ENCODE measurements around the gene SLC47A1. TPM values are rescaled to one million over a fixed set of nuclear protein-coding genes. Genes with fewer than 3 reads are reported as not detected.

SLC47A1 gene, protein sequence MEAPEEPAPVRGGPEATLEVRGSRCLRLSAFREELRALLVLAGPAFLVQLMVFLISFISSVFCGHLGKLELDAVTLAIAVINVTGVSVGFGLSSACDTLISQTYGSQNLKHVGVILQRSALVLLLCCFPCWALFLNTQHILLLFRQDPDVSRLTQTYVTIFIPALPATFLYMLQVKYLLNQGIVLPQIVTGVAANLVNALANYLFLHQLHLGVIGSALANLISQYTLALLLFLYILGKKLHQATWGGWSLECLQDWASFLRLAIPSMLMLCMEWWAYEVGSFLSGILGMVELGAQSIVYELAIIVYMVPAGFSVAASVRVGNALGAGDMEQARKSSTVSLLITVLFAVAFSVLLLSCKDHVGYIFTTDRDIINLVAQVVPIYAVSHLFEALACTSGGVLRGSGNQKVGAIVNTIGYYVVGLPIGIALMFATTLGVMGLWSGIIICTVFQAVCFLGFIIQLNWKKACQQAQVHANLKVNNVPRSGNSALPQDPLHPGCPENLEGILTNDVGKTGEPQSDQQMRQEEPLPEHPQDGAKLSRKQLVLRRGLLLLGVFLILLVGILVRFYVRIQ
- total RNA-seq (2016; rRNA removed; fragmentation: Illumina TruSeq; extraction: Trizol) (38.0 and 67.5 TPM in 2 replicates), polyA plus RNA-seq (2011; rRNA removed) (42.1 and 54.0 TPM in 2 replicates), polyA minus RNA-seq (2011; rRNA and poly(A)+ RNA removed; ENCODE audit: low replicate concordance) (14.1 and 431 TPM in 2 replicates), Bru-seq, nascent RNA (percentile 80 among the genes with signal in this experiment), BruChase-seq, experiment 1, labeled RNA remaining after a 6-hour chase (percentile 79 among the genes with signal in this experiment), BruChase-seq, experiment 2, labeled RNA remaining after a 2-hour chase (percentile 85 among the genes with signal in this experiment)
- 22.7 and 24.7 TPM in 2 replicates for total RNA-seq (2016; cell fraction: cytosol; rRNA removed; fragmentation: Illumina TruSeq; extraction: Trizol; ENCODE audit: low read depth)
- 36.6 and 66.0 TPM in 2 replicates for total RNA-seq (2016; cell fraction: insoluble cytoplasmic fraction; rRNA removed; fragmentation: Illumina TruSeq; extraction: Trizol)
- 42.1 and 43.9 TPM in 2 replicates for total RNA-seq (2016; cell fraction: membrane; rRNA removed; fragmentation: Illumina TruSeq; extraction: Trizol)
- 68.7 and 71.8 TPM in 2 replicates for total RNA-seq (2016; cell fraction: nucleus; rRNA removed; fragmentation: Illumina TruSeq; extraction: Trizol)
- 58.1 and 59.4 TPM in 2 replicates for polyA plus RNA-seq (2011; cell fraction: cytosol; rRNA removed)
- 117 and 122 TPM in 2 replicates for polyA plus RNA-seq (2011; cell fraction: nucleus; rRNA removed)
- 53.4 and 66.1 TPM in 2 replicates for polyA plus RNA-seq (2012)
- 12.9 and 14.1 TPM in 2 replicates for polyA plus RNA-seq (2016; cell fraction: cytosol; fragmentation: Illumina TruSeq; extraction: Trizol; ENCODE audit: low read depth)
- polyA plus RNA-seq (2016; cell fraction: insoluble cytoplasmic fraction; fragmentation: Illumina TruSeq; extraction: Trizol; ENCODE audit: low read depth) = 34.5 and 35.1 TPM in 2 replicates
- 25.8 and 26.4 TPM in 2 replicates for polyA plus RNA-seq (2016; cell fraction: membrane; fragmentation: Illumina TruSeq; extraction: Trizol; ENCODE audit: low read depth)
- polyA plus RNA-seq (2016; cell fraction: nucleus; fragmentation: Illumina TruSeq; extraction: Trizol; ENCODE audit: insufficient read depth, low read depth) = 136 and 139 TPM in 2 replicates
- 50.8 and 61.4 TPM in 2 replicates for polyA minus RNA-seq (2011; cell fraction: cytosol; rRNA and poly(A)+ RNA removed)
- polyA minus RNA-seq (2011; cell fraction: nucleus; rRNA and poly(A)+ RNA removed) = 40.2 and 44.1 TPM in 2 replicates
- long read RNA-seq, experiment 1, transcript SLC47A1-201 (17 exons, 3,280 nt) = major isoform, 16 of 37 reads
- long read RNA-seq, experiment 1, partial matches to known transcripts = 3 of 37 reads
- long read RNA-seq, experiment 1, other reads (novel, unspliced or antisense) = 17 of 37 reads
- long read RNA-seq, experiment 2, transcript SLC47A1-201 (17 exons, 3,280 nt) = major isoform, 14 of 83 reads
- long read RNA-seq, experiment 2, partial matches to known transcripts = 5 of 83 reads
- long read RNA-seq, experiment 2, other reads (novel, unspliced or antisense) = 64 of 83 reads

GRCh38 chr17:19533718-19534561 is at the start of gene SLC47A1:
SLC47A1 (plus strand) TSS chr17:19533854; CDS start chr17:19533940, 86 bp downstream.
- intact Hi-C loops (cut with micrococcal nuclease; ENCODE audit: unreplicated experiment) = loop anchor here (1.0 kb wide), 1 partner anchor 17 kb away; no protein-coding TSS in a partner anchor
- Histone ChIP-seq H3K79me2 (ENCODE audit: insufficient read depth, low read length) (peaks cover 46% of the 10 kb centered on the region), H2AFZ (ENCODE audit: low read length) (no peak within 1 kb of the TSS), H3K9me3 (ENCODE audit: low read length) (no peaks in the 10 kb centered on the region), H3K36me3 (replicated peaks in 1 of 2; ENCODE audit: control insufficient read depth in 1 of 2, insufficient read depth in 2 of 2, low read length in 2 of 2) (no peaks in the 10 kb centered on the region), H3K4me1 (ENCODE audit: insufficient read depth, low read length) (peaks cover 70% of the 10 kb centered on the region), H3K27me3 (ENCODE audit: control insufficient read depth in 1 of 2, insufficient read depth in 2 of 2, low read length in 2 of 2) (no peaks in the 10 kb centered on the region; a peak in 1 of 5 replicates), H3K4me3 (replicated peaks in 1 of 3; ENCODE audit: insufficient read depth in 1 of 3, low read depth in 2 of 3, low read length in 3 of 3) (peak within 1 kb of the TSS; percentile 90 to 94 (median 91)), H3K27ac (ENCODE audit: extremely low read length, insufficient read depth, low read length) (peak within 1 kb of the TSS; percentile 94), H3K9ac (ENCODE audit: insufficient read depth, low read depth, low read length) (peak within 1 kb of the TSS; percentile 90), H3K4me2 (ENCODE audit: low read depth, low read length) (peak within 1 kb of the TSS; percentile 87), H4K20me1 (ENCODE audit: insufficient read depth, low read length) (no peaks in the 10 kb centered on the region)
- ChIA-PET CTCF (ENCODE audit: low intra/inter-chr PET ratio, low total read pairs) (no interaction called here), POLR2A (interaction anchor here (0.6 to 3.3 kb wide), 18 partner anchors 8 to 229 kb away, joined by 3 to 35 read pairs (median 4); partner anchors contain the start of genes ALDH3A2 and B9D1)
- ATAC-seq (peak; percentile 94), FAIRE-seq (no peak), DNase-seq (ENCODE audit: low spot score) (peak; percentile 58)
- BruUV-seq (replicated peaks) = no TSS peak
- in situ Hi-C loops (cut with HindIII; ENCODE audit: extremely low pct_ligation_motif_present, low pct_unique_long_range_greater_than_20kb) = no loop called here
- WGBS (ENCODE audit: low lambda C conversion rate) = 0% methylated on average over 8 of the region's 87 CpGs
- TF ChIP-seq ATF6 (CRISPR knock-in tag; conservative IDR thresholded peaks at IDR 0.05) = no peak
- peak; percentile 93 for TF ChIP-seq RBFOX2 (IDR thresholded peaks at IDR 0.05; ENCODE audit: low read depth, low read length)
- TF ChIP-seq ZNF235 (CRISPR knock-in tag; IDR thresholded peaks at IDR 0.05; ENCODE audit: borderline replicate concordance) = peak; percentile 83; the same call in 1 of the 2 replicates
- TF ChIP-seq ZFP91 (CRISPR knock-in tag; IDR thresholded peaks at IDR 0.05; ENCODE audit: borderline replicate concordance) = peak; percentile 35; the same call in 1 of the 2 replicates
- no peak for TF ChIP-seq ZNF460 (CRISPR knock-in tag; IDR thresholded peaks at IDR 0.05; ENCODE audit: borderline replicate concordance)
- no peak for TF ChIP-seq KAT2B (IDR thresholded peaks at IDR 0.05; ENCODE audit: borderline replicate concordance, low read depth, low read length)
- TF ChIP-seq NBN (conservative IDR thresholded peaks at IDR 0.05) = no peak
